SU-DHL-6 (cell line): Measurements from ENCODE around the gene DEAF1.

Experiments
- H2AFZ ChIP-seq: fragments of 200-600 bp; sonication (generic); 2 replicates; pipeline ENCODE4 v1.6.1; 2014; ENCODE audit warnings: low read depth, mild to moderate bottlenecking, moderate library complexity, mixed read lengths, antibody characterized with exemption, low read length; ENCODE audit not compliant: severe bottlenecking
- H3F3A ChIP-seq: fragments of 200-600 bp; shearing (Covaris generic); 2 replicates; pipeline ENCODE4 v1.6.0; 2016; ENCODE audit warnings: antibody characterized with exemption, mild to moderate bottlenecking; ENCODE audit not compliant: insufficient read depth
- H3K27ac ChIP-seq: fragments of 200-600 bp; sonication (generic); 2 replicates; pipeline ENCODE4 v1.5.1; 2016; ENCODE audit warnings: low read depth, mild to moderate bottlenecking, low read length, moderate library complexity, mixed read lengths
- H3K27me3 ChIP-seq: fragments of 200-600 bp; sonication (generic), shearing (Covaris generic); 2 replicates; pipeline ENCODE4 v1.6.0; 2014; ENCODE audit warnings: mild to moderate bottlenecking, low read length
- H3K36me3 ChIP-seq: fragments of 200-600 bp; sonication (generic); 2 replicates; pipeline ENCODE4 v1.6.1; 2014; ENCODE audit warnings: mild to moderate bottlenecking, low read length, mixed read lengths
- H3K4me2 ChIP-seq: fragments of 300-600, 200-600 bp; shearing (Covaris generic), sonication (generic); 2 replicates; pipeline ENCODE4 v1.6.0; 2014; ENCODE audit warnings: low read length, low read depth, mild to moderate bottlenecking; ENCODE audit not compliant: poor library complexity, severe bottlenecking
- H3K4me3 ChIP-seq: fragments of 200-600 bp; sonication (generic); 2 replicates; pipeline ENCODE4 v1.5.1; 2014; ENCODE audit warnings: antibody characterized with exemption, low read length, mild to moderate bottlenecking, mixed read lengths; ENCODE audit not compliant: insufficient read depth, poor library complexity, severe bottlenecking
- H3K79me2 ChIP-seq: fragments of 200-600 bp; sonication (generic); 2 replicates; pipeline ENCODE4 v1.6.1; 2014; ENCODE audit warnings: mild to moderate bottlenecking, low read length, moderate library complexity; ENCODE audit not compliant: insufficient read depth
- H3K9ac ChIP-seq: fragments of 200-600 bp; sonication (generic); 2 replicates; pipeline ENCODE4 v1.7.0; 2014; ENCODE audit warnings: mild to moderate bottlenecking, low read length
- H3K9me2 ChIP-seq: fragments of 200-600 bp; sonication (generic); replicated peaks from 2 replicates; pipeline ENCODE4 v1.6.1; 2014; ENCODE audit warnings: low read length; ENCODE audit not compliant: insufficient read depth
- H3K9me3 ChIP-seq: fragments of 200-600 bp; sonication (generic); 2 replicates; pipeline ENCODE4 v1.6.1; 2014; ENCODE audit warnings: low read length, mixed read lengths; ENCODE audit not compliant: insufficient read depth
- H4K20me1 ChIP-seq: fragments of 200-600 bp; sonication (generic); 2 replicates; pipeline ENCODE4 v1.6.1; 2014; ENCODE audit warnings: low read depth, mild to moderate bottlenecking, antibody characterized with exemption, low read length, moderate library complexity, mixed read lengths
- CTCF ChIP-seq: fragments of 200-600 bp; sonication (generic); IDR thresholded peaks from one replicate; pipeline ENCODE4 v1.5.1; 2017; ENCODE audit warnings: antibody characterized with exemption, mild to moderate bottlenecking, low read length, moderate library complexity; ENCODE audit not compliant: insufficient read depth, poor library complexity, severe bottlenecking
- EZH2phosphoT487 ChIP-seq: fragments of 200-600 bp; sonication (generic), shearing (Covaris generic); conservative IDR thresholded peaks from 2 replicates; pipeline ENCODE4 v1.6.1; 2018; ENCODE audit warnings: mild to moderate bottlenecking, antibody characterized with exemption, low read length, moderate library complexity, mixed read lengths

The DEAF1 gene

GRCh38 chr11:696955-697491 is 2.0 kb upstream of the DEAF1 start:
- Histone ChIP-seq H2AFZ (no peak overlapping the region), H3K9me2 (no peaks in the 10 kb centered on the region), H3K9ac (peak overlapping the region; percentile 94), H3K9me3 (no peaks in the 10 kb centered on the region), H4K20me1 (no peaks in the 10 kb centered on the region), H3K36me3 (no peaks in the 10 kb centered on the region), H3K27me3 (no peaks in the 10 kb centered on the region), H3K27ac (peak overlapping the region; percentile 95), H3K4me2 (peak overlapping the region; percentile 88), H3F3A (peaks cover 19% of the 10 kb centered on the region), H3K79me2 (peaks cover 21% of the 10 kb centered on the region), H3K4me3 (no peak overlapping the region)
- no peak for TF ChIP-seq CTCF
- no peak for TF ChIP-seq EZH2phosphoT487

GRCh38 chr11:695538-696248 is 671 bp upstream of the DEAF1 start, which contains the start of gene TMEM80:
Gene TMEM80, plus strand, starts transcription at chr11:695816. Its CDS starts 12 bp downstream, at chr11:695828.
- peak within 1 kb of the TSS; percentile 88 for H3K4me2 ChIP-seq
- peak within 1 kb of the TSS; percentile 83 for H3K4me3 ChIP-seq
- peak within 1 kb of the TSS; percentile 95 for H3K27ac ChIP-seq
- peaks cover 21% of the 10 kb centered on the region for H3K79me2 ChIP-seq
- H3K27me3 ChIP-seq: no peaks in the 10 kb centered on the region
- H2AFZ ChIP-seq: peak within 1 kb of the TSS; percentile 83
- H3K9me2 ChIP-seq: no peaks in the 10 kb centered on the region
- TF ChIP-seq EZH2phosphoT487: no peak
- TF ChIP-seq CTCF: no peak
- no peaks in the 10 kb centered on the region for H4K20me1 ChIP-seq
- peak within 1 kb of the TSS; percentile 94 for H3K9ac ChIP-seq
- peaks cover 19% of the 10 kb centered on the region for H3F3A ChIP-seq
- H3K36me3 ChIP-seq: no peaks in the 10 kb centered on the region
- no peaks in the 10 kb centered on the region for H3K9me3 ChIP-seq

- no peaks in the 10 kb centered on the region for H3K27me3 ChIP-seq
- no peaks in the 10 kb centered on the region for H3K9me2 ChIP-seq
- peak overlapping the region; percentile 79 for H2AFZ ChIP-seq
- H3K36me3 ChIP-seq: no peaks in the 10 kb centered on the region
- H4K20me1 ChIP-seq: no peaks in the 10 kb centered on the region
- no peaks in the 10 kb centered on the region for H3K9me3 ChIP-seq
- peaks cover 19% of the 10 kb centered on the region for H3F3A ChIP-seq
- TF ChIP-seq CTCF (no peak), EZH2phosphoT487 (no peak)
- H3K9ac ChIP-seq: peak overlapping the region; percentile 94
- H3K27ac ChIP-seq: peak overlapping the region; percentile 95
- H3K4me3 ChIP-seq: peak overlapping the region; percentile 69
- H3K4me2 ChIP-seq: peak overlapping the region; percentile 63
- peaks cover 21% of the 10 kb centered on the region for H3K79me2 ChIP-seq
Observed at GRCh38 chr11:695288-695537, 191 bp upstream of the DEAF1 start.
